RWPE2 (cell line): ENCODE results near the gene RCBTB2.

Experiments used
- ATAC-seq: fragments of 200-7000 bp; cut with Tn5 transposase; 3 replicates; pipeline ENCODE4 v1.9.1; 2021; ENCODE audit warnings: low read depth
- DNase-seq: peaks from one replicate; pipeline ENCODE4 v3.0.0-alpha.2; 2020; ENCODE audit warnings: low spot score
- H3K27ac ChIP-seq: fragments of 450-650 bp; 2 replicates; pipeline ENCODE4 v1.5.1; 2017; ENCODE audit warnings: mild to moderate bottlenecking; ENCODE audit not compliant: poor library complexity, severe bottlenecking
- H3K27me3 ChIP-seq: fragments of 250-450 bp; sonication (Bioruptor Pico); 2 replicates; pipeline ENCODE4 v1.5.1; 2021; ENCODE audit warnings: mild to moderate bottlenecking, moderate library complexity; ENCODE audit not compliant: insufficient read depth, poor library complexity, severe bottlenecking
- H3K36me3 ChIP-seq: fragments of 250-450 bp; sonication (Bioruptor Pico); 2 replicates; pipeline ENCODE4 v1.5.1; 2020; ENCODE audit warnings: low read depth, mild to moderate bottlenecking, moderate library complexity
- H3K4me1 ChIP-seq: fragments of 250-450 bp; sonication (Bioruptor Pico); 2 replicates; pipeline ENCODE4 v1.5.1; 2021; ENCODE audit warnings: mild to moderate bottlenecking, moderate library complexity; ENCODE audit not compliant: insufficient read depth, poor library complexity, severe bottlenecking
- H3K4me3 ChIP-seq: fragments of 250-450 bp; sonication (Bioruptor Pico); 2 replicates; pipeline ENCODE4 v1.5.1; 2021; ENCODE audit warnings: mild to moderate bottlenecking, moderate library complexity; ENCODE audit not compliant: severe bottlenecking
- H3K9me3 ChIP-seq: fragments of 250-450 bp; sonication (Bioruptor Pico); 2 replicates; pipeline ENCODE4 v1.5.1; 2021; ENCODE audit warnings: mild to moderate bottlenecking, moderate library complexity; ENCODE audit not compliant: severe bottlenecking
- TF ChIP-seq, protein P1 (sequence below): fragments of 450-650 bp; IDR thresholded peaks from one replicate; pipeline ENCODE4 v1.5.1; 2017; ENCODE audit warnings: mild to moderate bottlenecking, moderate library complexity; ENCODE audit not compliant: poor library complexity, severe bottlenecking

Gene RCBTB2

DNA sequence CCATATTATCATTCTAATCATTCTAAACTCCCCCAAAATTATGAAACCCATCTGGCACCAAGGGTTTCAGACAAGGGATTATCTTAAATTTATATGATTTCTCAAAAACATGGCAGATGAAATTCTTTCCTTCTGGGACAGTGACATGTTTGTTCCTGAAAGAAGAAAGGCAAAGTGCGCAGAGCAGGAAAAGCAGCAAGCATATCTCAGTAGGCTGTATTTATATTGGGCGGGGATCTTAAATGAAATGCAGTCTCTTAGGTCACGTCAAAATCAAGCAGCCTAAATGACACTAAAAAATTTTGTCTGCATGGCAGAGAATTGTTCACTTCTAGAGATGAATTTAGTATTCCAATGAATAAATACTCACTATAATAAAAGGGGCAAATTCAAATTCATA, 49.3 kb downstream of the RCBTB2 start:
- TF ChIP-seq, protein P1, sequence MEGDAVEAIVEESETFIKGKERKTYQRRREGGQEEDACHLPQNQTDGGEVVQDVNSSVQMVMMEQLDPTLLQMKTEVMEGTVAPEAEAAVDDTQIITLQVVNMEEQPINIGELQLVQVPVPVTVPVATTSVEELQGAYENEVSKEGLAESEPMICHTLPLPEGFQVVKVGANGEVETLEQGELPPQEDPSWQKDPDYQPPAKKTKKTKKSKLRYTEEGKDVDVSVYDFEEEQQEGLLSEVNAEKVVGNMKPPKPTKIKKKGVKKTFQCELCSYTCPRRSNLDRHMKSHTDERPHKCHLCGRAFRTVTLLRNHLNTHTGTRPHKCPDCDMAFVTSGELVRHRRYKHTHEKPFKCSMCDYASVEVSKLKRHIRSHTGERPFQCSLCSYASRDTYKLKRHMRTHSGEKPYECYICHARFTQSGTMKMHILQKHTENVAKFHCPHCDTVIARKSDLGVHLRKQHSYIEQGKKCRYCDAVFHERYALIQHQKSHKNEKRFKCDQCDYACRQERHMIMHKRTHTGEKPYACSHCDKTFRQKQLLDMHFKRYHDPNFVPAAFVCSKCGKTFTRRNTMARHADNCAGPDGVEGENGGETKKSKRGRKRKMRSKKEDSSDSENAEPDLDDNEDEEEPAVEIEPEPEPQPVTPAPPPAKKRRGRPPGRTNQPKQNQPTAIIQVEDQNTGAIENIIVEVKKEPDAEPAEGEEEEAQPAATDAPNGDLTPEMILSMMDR = no peak
- ATAC-seq (no peak), DNase-seq (no peak)
- Histone ChIP-seq H3K4me1 (no peaks in the 10 kb centered on the region), H3K36me3 (peaks cover 5% of the 10 kb centered on the region; the same call in 1 of the 2 replicates), H3K9me3 (no peaks in the 10 kb centered on the region), H3K27me3 (no peaks in the 10 kb centered on the region), H3K4me3 (no peak overlapping the region), H3K27ac (no peak overlapping the region)

DNA sequence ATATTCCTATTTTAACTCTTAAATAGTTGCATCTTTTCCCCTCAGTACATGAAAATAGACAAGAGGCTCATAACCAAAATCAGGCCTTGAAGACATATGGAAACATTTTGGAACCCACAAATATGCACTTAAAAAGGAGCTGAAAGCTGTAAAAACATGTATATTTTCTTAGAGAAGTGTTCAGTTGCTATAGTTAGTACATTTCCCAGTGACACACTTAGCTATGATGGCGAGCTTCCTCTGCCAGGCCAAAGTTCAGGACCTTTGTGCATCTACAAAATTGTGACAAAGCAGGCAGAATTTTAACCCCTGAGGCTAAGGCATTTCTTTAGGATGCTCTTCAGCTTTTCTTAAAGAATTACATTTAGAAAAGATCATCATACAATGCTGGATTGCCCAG, 54.5 kb downstream of the RCBTB2 start:
- H3K27ac ChIP-seq = no peak overlapping the region
- H3K27me3 ChIP-seq = no peaks in the 10 kb centered on the region
- H3K36me3 ChIP-seq = peaks cover 18% of the 10 kb centered on the region
- no peaks in the 10 kb centered on the region for H3K9me3 ChIP-seq
- ATAC-seq (no peak), DNase-seq (no peak)
- H3K4me3 ChIP-seq = no peak overlapping the region
- no peaks in the 10 kb centered on the region for H3K4me1 ChIP-seq
- TF ChIP-seq, protein P1 = no peak

DNA sequence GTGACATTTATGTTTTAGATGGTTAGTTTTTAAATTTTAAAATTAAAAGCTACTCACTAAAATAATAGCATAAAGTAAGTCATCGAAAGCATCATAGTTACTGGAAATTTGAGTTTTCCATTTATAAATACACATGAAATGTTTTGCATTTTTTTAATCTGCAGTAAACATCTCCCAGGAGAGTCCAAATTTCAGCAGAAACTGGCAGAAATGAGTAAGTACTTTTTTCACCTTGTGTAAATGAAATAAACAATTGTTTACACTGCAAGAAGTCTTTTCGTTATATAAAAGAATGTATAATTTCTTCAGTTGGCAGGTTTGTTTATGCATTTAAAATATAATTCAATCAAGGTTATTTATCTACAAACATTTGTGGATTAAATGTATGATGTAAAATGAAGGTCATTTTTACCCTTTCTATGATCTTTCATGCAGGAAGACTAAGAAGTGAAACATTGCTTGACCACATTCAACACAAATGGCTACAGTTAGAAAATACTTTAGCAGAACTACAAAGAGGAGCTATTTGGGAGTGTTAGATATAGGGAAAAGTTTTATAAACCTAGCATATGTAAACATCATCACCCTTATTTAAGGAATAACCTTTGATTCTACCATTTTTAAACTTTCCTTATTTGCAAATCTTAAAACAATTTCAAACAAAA, 55.6 kb downstream of the RCBTB2 start:
- peaks cover 23% of the 10 kb centered on the region for H3K36me3 ChIP-seq
- H3K27me3 ChIP-seq = no peaks in the 10 kb centered on the region
- H3K4me3 ChIP-seq = no peak overlapping the region
- H3K27ac ChIP-seq = no peak overlapping the region
- H3K4me1 ChIP-seq = no peaks in the 10 kb centered on the region
- ATAC-seq = no peak
- TF ChIP-seq, protein P1 = no peak
- no peaks in the 10 kb centered on the region for H3K9me3 ChIP-seq
- no peak for DNase-seq

DNA sequence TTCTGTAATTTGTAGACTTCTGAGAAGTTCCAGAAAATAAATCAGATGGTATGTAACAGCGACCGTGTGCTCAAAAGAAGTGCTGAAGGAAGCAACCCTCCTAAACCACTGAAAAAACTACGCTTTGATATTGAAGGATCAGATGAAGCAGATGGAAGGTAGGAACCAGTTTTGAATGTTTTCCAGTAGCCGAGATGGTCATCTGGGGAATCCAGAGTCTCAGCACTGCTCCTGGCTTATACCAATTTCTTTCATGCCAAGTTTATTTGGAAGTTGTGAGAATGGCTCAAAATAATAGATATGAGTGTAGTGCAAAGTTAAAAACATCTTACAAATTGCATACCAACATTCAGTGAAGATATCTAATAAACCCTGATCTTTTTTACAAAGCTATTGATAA, 56.2 kb downstream of the RCBTB2 start:
- Histone ChIP-seq H3K27ac (no peak overlapping the region), H3K9me3 (no peaks in the 10 kb centered on the region), H3K27me3 (no peaks in the 10 kb centered on the region), H3K4me3 (no peak overlapping the region), H3K4me1 (no peaks in the 10 kb centered on the region), H3K36me3 (peaks cover 23% of the 10 kb centered on the region)
- TF ChIP-seq, protein P1 = no peak
- ATAC-seq (no peak), DNase-seq (no peak)

DNA sequence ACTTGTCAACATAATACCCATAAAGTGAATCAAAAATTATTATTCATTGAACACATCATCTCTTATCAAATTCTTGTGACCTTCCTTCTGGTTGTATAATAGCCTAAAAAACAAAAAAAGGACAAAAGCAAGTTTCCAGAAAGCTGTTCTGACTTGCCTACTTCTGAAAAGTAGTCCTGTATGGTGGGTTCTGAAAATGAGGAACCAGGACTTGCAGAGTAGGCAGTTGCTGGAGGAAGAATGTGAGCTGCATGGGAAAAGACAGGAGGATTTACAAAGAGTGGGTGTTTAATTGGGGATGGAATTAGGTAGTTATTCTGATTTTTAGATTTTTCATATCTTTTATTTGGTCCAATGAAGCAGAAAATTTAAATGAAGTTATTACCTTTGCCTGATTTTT, 56.7 kb downstream of the RCBTB2 start:
- no peak overlapping the region for H3K27ac ChIP-seq
- TF ChIP-seq, protein P1 = no peak
- ATAC-seq = no peak
- H3K27me3 ChIP-seq = no peaks in the 10 kb centered on the region
- no peak for DNase-seq
- no peaks in the 10 kb centered on the region for H3K9me3 ChIP-seq
- H3K36me3 ChIP-seq = peaks cover 21% of the 10 kb centered on the region
- H3K4me1 ChIP-seq = no peaks in the 10 kb centered on the region
- H3K4me3 ChIP-seq = no peak overlapping the region
